Measurements from ENCODE around the gene FAM169A. TPM values are rescaled to one million over a fixed set of nuclear protein-coding genes. Genes with fewer than 3 reads are reported as not detected.

Gene FAM169A
- polyA plus RNA-seq, 2 of the 4 experiments (the other 2 are of a cell fraction), result 7.9 to 18.3 TPM

- POLR2A ChIA-PET, result interaction anchor here (1.4 kb wide), 1 partner anchor 17 kb away, joined by 4 read pairs; the partner anchor contains the start of gene FAM169A
Measured at GRCh38 chr5:74848553-74849025, 17.6 kb downstream of the FAM169A start.

DNA sequence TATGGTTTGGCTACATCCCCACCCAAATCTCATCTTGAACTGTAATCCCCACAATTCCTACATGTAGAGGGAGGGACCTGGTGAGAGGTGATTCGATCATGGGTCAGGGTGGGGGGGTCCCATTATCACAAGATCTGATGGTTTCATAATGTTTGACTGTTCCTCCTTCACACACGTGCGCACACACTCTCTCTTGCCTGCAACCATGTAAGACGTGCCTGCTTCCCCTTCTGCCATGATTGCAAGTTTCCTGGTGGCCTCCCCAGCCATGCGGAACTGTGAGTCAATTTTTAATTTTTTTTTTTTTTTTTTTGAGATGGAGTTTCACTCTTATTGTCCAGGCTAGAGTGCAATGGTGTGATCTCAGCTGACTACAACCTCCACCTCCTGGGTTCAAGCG, 27.0 kb downstream of the FAM169A start:
- ATAC-seq (no peak), DNase-seq (ENCODE audit: low read depth in 1 of 2, low spot score in 1 of 2) (no peak), FAIRE-seq (no peak)
- no peak overlapping the region for H3K4me2 ChIP-seq
- ChIA-PET POLR2A (interaction anchor here (0.5 kb wide), 2 partner anchors 19 to 23 kb away, joined by 3 to 4 read pairs; no protein-coding TSS in a partner anchor), CTCF (interaction anchor here (0.8 kb wide), 1 partner anchor 80 kb away, joined by 3 read pairs; no protein-coding TSS in a partner anchor)
- no peaks in the 10 kb centered on the region for H3K9me3 ChIP-seq
- 94% methylated on average over 6 of the region's 6 CpGs for WGBS (ENCODE audit: missing lambda C conversion rate)
- H3K27ac ChIP-seq, result no peak overlapping the region
- H3K4me3 ChIP-seq, result no peak overlapping the region
- TF ChIP-seq FOXS1 (CRISPR knock-in tag; IDR thresholded peaks at IDR 0.05) (no peak), RARB (CRISPR knock-in tag; IDR thresholded peaks at IDR 0.05) (no peak), KDM1A (IDR thresholded peaks at IDR 0.05; ENCODE audit: low read depth) (no peak), ZNF302 (CRISPR knock-in tag; IDR thresholded peaks at IDR 0.05) (no peak), GATA3 (IDR thresholded peaks at IDR 0.05; ENCODE audit: borderline replicate concordance) (no peak), HEYL (CRISPR knock-in tag; IDR thresholded peaks at IDR 0.05) (no peak), CHD2 (IDR thresholded peaks at IDR 0.05; ENCODE audit: low read length, partially characterized antibody) (no peak), FOSB (CRISPR knock-in tag; IDR thresholded peaks at IDR 0.05) (no peak), SREBF2 (IDR thresholded peaks at IDR 0.05) (no peak), BHLHE40 (IDR thresholded peaks at IDR 0.05; ENCODE audit: low read depth, low read length) (no peak), KDM5A (IDR thresholded peaks at IDR 0.05) (no peak), SMC3 (IDR thresholded peaks at IDR 0.05) (no peak)
- TF ChIP-seq, protein P1, sequence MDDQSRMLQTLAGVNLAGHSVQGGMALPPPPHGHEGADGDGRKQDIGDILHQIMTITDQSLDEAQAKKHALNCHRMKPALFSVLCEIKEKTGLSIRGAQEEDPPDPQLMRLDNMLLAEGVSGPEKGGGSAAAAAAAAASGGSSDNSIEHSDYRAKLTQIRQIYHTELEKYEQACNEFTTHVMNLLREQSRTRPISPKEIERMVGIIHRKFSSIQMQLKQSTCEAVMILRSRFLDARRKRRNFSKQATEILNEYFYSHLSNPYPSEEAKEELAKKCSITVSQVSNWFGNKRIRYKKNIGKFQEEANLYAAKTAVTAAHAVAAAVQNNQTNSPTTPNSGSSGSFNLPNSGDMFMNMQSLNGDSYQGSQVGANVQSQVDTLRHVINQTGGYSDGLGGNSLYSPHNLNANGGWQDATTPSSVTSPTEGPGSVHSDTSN (IDR thresholded peaks at IDR 0.05), result no peak
- TF ChIP-seq, protein P2, sequence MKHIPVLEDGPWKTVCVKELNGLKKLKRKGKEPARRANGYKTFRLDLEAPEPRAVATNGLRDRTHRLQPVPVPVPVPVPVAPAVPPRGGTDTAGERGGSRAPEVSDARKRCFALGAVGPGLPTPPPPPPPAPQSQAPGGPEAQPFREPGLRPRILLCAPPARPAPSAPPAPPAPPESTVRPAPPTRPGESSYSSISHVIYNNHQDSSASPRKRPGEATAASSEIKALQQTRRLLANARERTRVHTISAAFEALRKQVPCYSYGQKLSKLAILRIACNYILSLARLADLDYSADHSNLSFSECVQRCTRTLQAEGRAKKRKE (CRISPR knock-in tag; IDR thresholded peaks at IDR 0.05; ENCODE audit: low read depth), result no peak
- TF ChIP-seq, protein P3, sequence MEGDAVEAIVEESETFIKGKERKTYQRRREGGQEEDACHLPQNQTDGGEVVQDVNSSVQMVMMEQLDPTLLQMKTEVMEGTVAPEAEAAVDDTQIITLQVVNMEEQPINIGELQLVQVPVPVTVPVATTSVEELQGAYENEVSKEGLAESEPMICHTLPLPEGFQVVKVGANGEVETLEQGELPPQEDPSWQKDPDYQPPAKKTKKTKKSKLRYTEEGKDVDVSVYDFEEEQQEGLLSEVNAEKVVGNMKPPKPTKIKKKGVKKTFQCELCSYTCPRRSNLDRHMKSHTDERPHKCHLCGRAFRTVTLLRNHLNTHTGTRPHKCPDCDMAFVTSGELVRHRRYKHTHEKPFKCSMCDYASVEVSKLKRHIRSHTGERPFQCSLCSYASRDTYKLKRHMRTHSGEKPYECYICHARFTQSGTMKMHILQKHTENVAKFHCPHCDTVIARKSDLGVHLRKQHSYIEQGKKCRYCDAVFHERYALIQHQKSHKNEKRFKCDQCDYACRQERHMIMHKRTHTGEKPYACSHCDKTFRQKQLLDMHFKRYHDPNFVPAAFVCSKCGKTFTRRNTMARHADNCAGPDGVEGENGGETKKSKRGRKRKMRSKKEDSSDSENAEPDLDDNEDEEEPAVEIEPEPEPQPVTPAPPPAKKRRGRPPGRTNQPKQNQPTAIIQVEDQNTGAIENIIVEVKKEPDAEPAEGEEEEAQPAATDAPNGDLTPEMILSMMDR (IDR thresholded peaks at IDR 0.05), result no peak
- H3K4me1 ChIP-seq, result no peaks in the 10 kb centered on the region

More at GRCh38 chr5:74848553-74849025, 17.6 kb downstream of the FAM169A start:
- CTCF ChIA-PET, result interaction anchor here (1.0 to 1.1 kb wide), 2 partner anchors 10 to 12 kb away, joined by 3 read pairs; no protein-coding TSS in a partner anchor
- DNase-seq (ENCODE audit: low read depth in 1 of 2, low spot score in 1 of 2) (no peak), ATAC-seq (no peak), FAIRE-seq (no peak)
- no peak overlapping the region for H3K4me2 ChIP-seq
- no peak for TF ChIP-seq ESRRA (IDR thresholded peaks at IDR 0.05; ENCODE audit: borderline replicate concordance, low read length)
- no peak for TF ChIP-seq HDAC2 (IDR thresholded peaks at IDR 0.05)
- TF ChIP-seq, protein P4, sequence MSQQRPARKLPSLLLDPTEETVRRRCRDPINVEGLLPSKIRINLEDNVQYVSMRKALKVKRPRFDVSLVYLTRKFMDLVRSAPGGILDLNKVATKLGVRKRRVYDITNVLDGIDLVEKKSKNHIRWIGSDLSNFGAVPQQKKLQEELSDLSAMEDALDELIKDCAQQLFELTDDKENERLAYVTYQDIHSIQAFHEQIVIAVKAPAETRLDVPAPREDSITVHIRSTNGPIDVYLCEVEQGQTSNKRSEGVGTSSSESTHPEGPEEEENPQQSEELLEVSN (IDR thresholded peaks at IDR 0.05; ENCODE audit: borderline replicate concordance, low read depth), result no peak
- H3K4me1 ChIP-seq, result peaks cover 19% of the 10 kb centered on the region; the same call in 2 of the 3 replicates
- no peaks in the 10 kb centered on the region for H3K9me3 ChIP-seq
- H3K27ac ChIP-seq, result no peak overlapping the region
- 92% methylated on average over 3 of the region's 3 CpGs for WGBS (ENCODE audit: missing lambda C conversion rate)
- no peak overlapping the region for H3K4me3 ChIP-seq

- H3K4me2 ChIP-seq, result no peak overlapping the region
- no peaks in the 10 kb centered on the region for H3K9me3 ChIP-seq
- ATAC-seq, result no peak
- H3K4me3 ChIP-seq, result no peak overlapping the region
- H3K27ac ChIP-seq, result no peak overlapping the region
- CTCF ChIA-PET, result no interaction called here
- no peaks in the 10 kb centered on the region for H3K4me1 ChIP-seq
- WGBS (ENCODE audit: missing lambda C conversion rate), result 87% methylated on average over 2 of the region's 2 CpGs
- no peak for DNase-seq (ENCODE audit: low read depth in 1 of 2, low spot score in 1 of 2)
- FAIRE-seq, result no peak
- POLR2A ChIA-PET, result no interaction called here
- TF ChIP-seq MAFK (IDR thresholded peaks at IDR 0.05; ENCODE audit: partially characterized antibody), result no peak
- TF ChIP-seq EP300 (IDR thresholded peaks at IDR 0.05), result no peak
- TF ChIP-seq HEYL (CRISPR knock-in tag; IDR thresholded peaks at IDR 0.05), result no peak
- TF ChIP-seq REST (IDR thresholded peaks at IDR 0.05), result no peak
- no peak for TF ChIP-seq CHD4 (IDR thresholded peaks at IDR 0.05; ENCODE audit: borderline replicate concordance)
- TF ChIP-seq ESRRA (IDR thresholded peaks at IDR 0.05; ENCODE audit: borderline replicate concordance, low read length), result no peak
- no peak for TF ChIP-seq RNF2 (IDR thresholded peaks at IDR 0.05; ENCODE audit: borderline replicate concordance, low read depth)
- no peak for TF ChIP-seq TFCP2L1 (CRISPR knock-in tag; IDR thresholded peaks at IDR 0.05)
Measured at GRCh38 chr5:74838262-74838661, 27.9 kb downstream of the FAM169A start.

All from A549 (cell line).